Keratinocyte (primary cell): ENCODE results near the gene JTB. TPM values are rescaled to one million over a fixed set of nuclear protein-coding genes. Genes with fewer than 3 reads are reported as not detected.

ENCODE experiments used
- DNase-seq: peaks from one replicate; pipeline ENCODE4 v3.0.0-alpha.2; 2011; ENCODE audit warnings: low read depth, missing footprints, low spot score
- FAIRE-seq: peaks from 2 replicates; lab custom pipeline; 2011; peaks lifted over from hg19 to GRCh38; lab: Jason Lieb, UNC
- H2AFZ ChIP-seq: 2 replicates; pipeline ENCODE4 v1.6.0; 2012; ENCODE audit warnings: low read length, control low read depth, inconsistent platforms; ENCODE audit not compliant: control insufficient read depth
- H3K27ac ChIP-seq: 2 replicates; pipeline ENCODE4 v1.5.1; 2011; ENCODE audit warnings: low read length; ENCODE audit not compliant: control insufficient read depth, insufficient read depth
- H3K27me3 ChIP-seq: 3 replicates; pipeline ENCODE4 v1.6.0; 2011; ENCODE audit warnings: low read length; ENCODE audit not compliant: control insufficient read depth, insufficient read depth; ENCODE audit errors: extremely low read depth
- H3K36me3 ChIP-seq, 2 experiments: 2 replicates in 1 of 2; 3 replicates in 1 of 2; pipeline ENCODE4 v1.5.1; 2011; ENCODE audit warnings: low read length in 2 of 2, mild to moderate bottlenecking in 1 of 2; ENCODE audit not compliant: control insufficient read depth in 2 of 2, insufficient read depth in 2 of 2; ENCODE audit errors: extremely low read depth in 1 of 2
- H3K4me1 ChIP-seq: 3 replicates; pipeline ENCODE4 v1.5.1; 2011; ENCODE audit warnings: low read length; ENCODE audit not compliant: control insufficient read depth, insufficient read depth; ENCODE audit errors: extremely low read depth
- H3K4me2 ChIP-seq: 3 replicates; pipeline ENCODE4 v1.6.0; 2011; ENCODE audit warnings: low read depth, low read length; ENCODE audit not compliant: control insufficient read depth, insufficient read depth; ENCODE audit errors: extremely low read depth
- H3K4me3 ChIP-seq, 3 experiments: fragments of 200-600 bp in 1 of 3; sonication (generic) in 1 of 3; 2 replicates in 2 of 3; 3 replicates in 1 of 3; pipeline ENCODE4 v1.5.1; 2011 to 2016; ENCODE audit warnings: low read length in 3 of 3, mild to moderate bottlenecking in 3 of 3, control low read depth in 2 of 3, inconsistent platforms in 1 of 3, low read depth in 1 of 3, mixed read lengths in 1 of 3, mixed run types in 1 of 3, moderate library complexity in 1 of 3; ENCODE audit not compliant: control insufficient read depth in 2 of 3, insufficient read depth in 2 of 3; ENCODE audit errors: extremely low read depth in 1 of 3
- H3K79me2 ChIP-seq: 2 replicates; pipeline ENCODE4 v1.6.0; 2012; ENCODE audit warnings: low read length; ENCODE audit not compliant: control insufficient read depth, insufficient read depth
- H3K9ac ChIP-seq: 3 replicates; pipeline ENCODE4 v1.6.0; 2011; ENCODE audit warnings: low read length; ENCODE audit not compliant: control insufficient read depth, insufficient read depth; ENCODE audit errors: extremely low read depth
- H3K9me1 ChIP-seq: 3 replicates; pipeline ENCODE4 v1.6.0; 2011; ENCODE audit warnings: low read length; ENCODE audit not compliant: control insufficient read depth, insufficient read depth; ENCODE audit errors: extremely low read depth
- H3K9me3 ChIP-seq: 2 replicates; pipeline ENCODE4 v1.5.1; 2012; ENCODE audit warnings: low read depth, low read length; ENCODE audit not compliant: control insufficient read depth
- H4K20me1 ChIP-seq: 3 replicates; pipeline ENCODE4 v1.6.0; 2011; ENCODE audit warnings: low read length; ENCODE audit not compliant: control insufficient read depth, insufficient read depth; ENCODE audit errors: extremely low read depth
- EZH2 ChIP-seq: IDR thresholded peaks from one replicate; pipeline ENCODE4 v1.6.1; 2012; ENCODE audit warnings: inconsistent platforms, mild to moderate bottlenecking, low read length, moderate library complexity
- dilution Hi-C: fragments of 300-500 bp; cut with MboI; formaldehyde crosslinking; loops from one replicate; pipeline ENCODE4 v1.7.0; 2020; ENCODE audit warnings: low sequenced_read_pairs; ENCODE audit not compliant: extremely low pct_ligation_motif_present
- polyA plus RNA-seq, 5 experiments: library from polyadenylated mRNA; depleted of rRNA in 3 of 5; stranded (reverse) in 3 of 5; stranded (forward) in 1 of 5; unstranded in 1 of 5; fragments of >200 nt; gene quantifications; 1 replicate in 1 of 5; 2 replicates in 3 of 5; 3 replicates in 1 of 5; pipeline versions ENCODE4 v1.2.1 to v1.2.3, GENCODE V29; 2011 to 2012; ENCODE audit warnings: missing spikeins in 2 of 5, low read depth in 1 of 5, low replicate concordance in 1 of 5
- TF ChIP-seq, protein P1 (sequence below), 3 experiments: IDR thresholded peaks in 1 of 3; conservative IDR thresholded peaks in 1 of 3; optimal IDR thresholded peaks in 1 of 3; 2 replicates in 2 of 3; 3 replicates in 1 of 3; pipeline versions ENCODE3 to v1.5.1; 2011; ENCODE audit warnings: low read length in 3 of 3, mild to moderate bottlenecking in 3 of 3, moderate library complexity in 2 of 3, control low read depth in 1 of 3, inconsistent platforms in 1 of 3; ENCODE audit not compliant: insufficient read depth in 2 of 3; ENCODE audit errors: extremely low read depth in 1 of 3

Gene JTB
- polyA plus RNA-seq, 1 donor (not counting 4 experiments of a cell fraction or from before 2014, with no cell fraction given): 83.4 TPM

DNA sequence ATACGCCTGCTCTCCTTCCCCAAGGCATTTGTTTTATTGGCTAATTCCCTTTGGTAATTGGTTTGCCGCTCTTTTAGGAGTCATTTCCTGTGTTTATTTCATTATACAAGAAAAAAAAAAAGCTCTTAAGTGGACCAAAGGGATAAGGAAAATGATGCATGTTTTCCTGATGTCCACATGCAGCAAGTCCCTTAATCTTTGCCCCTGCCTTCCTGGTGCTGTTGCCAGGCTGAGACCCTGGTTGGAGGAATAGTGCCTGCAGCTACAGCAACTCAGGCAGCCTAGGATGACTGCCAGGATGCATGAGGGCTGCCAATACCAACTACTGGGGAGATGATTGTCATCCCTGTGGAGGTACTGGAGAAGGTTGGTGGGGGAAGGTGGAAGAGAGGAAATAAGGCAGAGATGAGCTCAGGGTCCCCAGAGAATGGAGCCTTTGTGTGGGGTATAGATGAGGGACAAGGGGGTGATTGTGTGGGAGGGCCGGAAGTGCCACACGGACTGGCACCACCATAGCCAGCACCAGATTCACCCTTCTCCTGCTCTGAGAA lies 48.6 kb downstream of the JTB start:
- H3K27ac ChIP-seq: no peak overlapping the region
- H3K79me2 ChIP-seq: no peaks in the 10 kb centered on the region
- no peaks in the 10 kb centered on the region for H3K9me1 ChIP-seq
- no peaks in the 10 kb centered on the region for H3K27me3 ChIP-seq
- H3K9me3 ChIP-seq: no peaks in the 10 kb centered on the region
- dilution Hi-C loops: no loop called here
- TF ChIP-seq, protein P1, sequence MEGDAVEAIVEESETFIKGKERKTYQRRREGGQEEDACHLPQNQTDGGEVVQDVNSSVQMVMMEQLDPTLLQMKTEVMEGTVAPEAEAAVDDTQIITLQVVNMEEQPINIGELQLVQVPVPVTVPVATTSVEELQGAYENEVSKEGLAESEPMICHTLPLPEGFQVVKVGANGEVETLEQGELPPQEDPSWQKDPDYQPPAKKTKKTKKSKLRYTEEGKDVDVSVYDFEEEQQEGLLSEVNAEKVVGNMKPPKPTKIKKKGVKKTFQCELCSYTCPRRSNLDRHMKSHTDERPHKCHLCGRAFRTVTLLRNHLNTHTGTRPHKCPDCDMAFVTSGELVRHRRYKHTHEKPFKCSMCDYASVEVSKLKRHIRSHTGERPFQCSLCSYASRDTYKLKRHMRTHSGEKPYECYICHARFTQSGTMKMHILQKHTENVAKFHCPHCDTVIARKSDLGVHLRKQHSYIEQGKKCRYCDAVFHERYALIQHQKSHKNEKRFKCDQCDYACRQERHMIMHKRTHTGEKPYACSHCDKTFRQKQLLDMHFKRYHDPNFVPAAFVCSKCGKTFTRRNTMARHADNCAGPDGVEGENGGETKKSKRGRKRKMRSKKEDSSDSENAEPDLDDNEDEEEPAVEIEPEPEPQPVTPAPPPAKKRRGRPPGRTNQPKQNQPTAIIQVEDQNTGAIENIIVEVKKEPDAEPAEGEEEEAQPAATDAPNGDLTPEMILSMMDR (optimal IDR thresholded peaks at IDR 0.05 in 1 of 3, IDR thresholded peaks at IDR 0.05 in 1 of 3, conservative IDR thresholded peaks at IDR 0.05 in 1 of 3; ENCODE audit: extremely low read depth in 1 of 3, insufficient read depth in 2 of 3, low read length in 3 of 3): no peak
- no peak for TF ChIP-seq EZH2
- H4K20me1 ChIP-seq: no peaks in the 10 kb centered on the region
- H3K36me3 ChIP-seq: peaks cover 0 to 21% of the 10 kb centered on the region in 2 experiments
- no peak for FAIRE-seq
- peaks cover 5% of the 10 kb centered on the region for H3K4me1 ChIP-seq
- no peak overlapping the region for H3K4me2 ChIP-seq
- no peak for DNase-seq
- H2AFZ ChIP-seq: no peak overlapping the region
- H3K9ac ChIP-seq: no peak overlapping the region
- H3K4me3 ChIP-seq: no peak overlapping the region

DNA sequence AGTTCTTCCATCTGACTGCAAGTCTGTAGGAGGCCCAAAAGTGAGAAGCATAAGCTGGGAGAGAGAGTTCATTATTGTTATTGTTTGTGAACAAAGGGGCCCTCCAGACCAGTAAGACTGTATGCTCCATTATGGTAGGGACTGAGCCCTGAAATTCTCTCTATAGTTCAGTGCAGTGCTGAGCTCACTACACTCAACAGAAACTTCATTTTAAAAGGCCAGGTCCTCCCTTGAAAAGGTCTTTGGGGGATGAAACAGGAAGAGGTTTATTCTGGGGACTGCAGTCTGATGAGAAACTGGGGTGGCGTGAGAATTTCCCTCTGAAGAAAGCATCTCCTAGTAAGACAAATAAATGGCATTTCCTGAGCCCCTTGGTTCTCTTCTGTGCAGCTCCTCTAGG lies 49.2 kb downstream of the JTB start:
- H3K9me3 ChIP-seq: no peaks in the 10 kb centered on the region
- H3K79me2 ChIP-seq: no peaks in the 10 kb centered on the region
- H3K27me3 ChIP-seq: no peaks in the 10 kb centered on the region
- H3K4me1 ChIP-seq: peaks cover 8% of the 10 kb centered on the region
- H3K9ac ChIP-seq: no peak overlapping the region
- H3K9me1 ChIP-seq: no peaks in the 10 kb centered on the region
- H2AFZ ChIP-seq: no peak overlapping the region
- no peak for DNase-seq
- no peaks in the 10 kb centered on the region for H4K20me1 ChIP-seq
- H3K4me2 ChIP-seq: no peak overlapping the region
- FAIRE-seq: no peak
- H3K4me3 ChIP-seq: no peak overlapping the region
- dilution Hi-C loops: no loop called here
- no peak overlapping the region for H3K27ac ChIP-seq
- no peak for TF ChIP-seq EZH2
- TF ChIP-seq, protein P1 (optimal IDR thresholded peaks at IDR 0.05 in 1 of 3, IDR thresholded peaks at IDR 0.05 in 1 of 3, conservative IDR thresholded peaks at IDR 0.05 in 1 of 3; ENCODE audit: extremely low read depth in 1 of 3, insufficient read depth in 2 of 3, low read length in 3 of 3): no peak
- peaks cover 0 to 17% of the 10 kb centered on the region in 2 experiments for H3K36me3 ChIP-seq
